ENCODE measurements around the gene PROSER3. TPM values are rescaled to one million over a fixed set of nuclear protein-coding genes. Genes with fewer than 3 reads are reported as not detected.

PROSER3 gene
- total and polyA plus RNA-seq, 2 of the 13 experiments (the other 11 are each of a cell fraction or from before 2014, with no cell fraction given), result 5.1 to 5.7 TPM

- TF ChIP-seq PHB2 (IDR thresholded peaks at IDR 0.05; ENCODE audit: partially characterized antibody), result no peak
- TF ChIP-seq ZFP41 (CRISPR knock-in tag; IDR thresholded peaks at IDR 0.05; ENCODE audit: borderline replicate concordance), result no peak
- peak; percentile 47; the same call in 1 of the 2 replicates for TF ChIP-seq ZBTB25 (CRISPR knock-in tag; IDR thresholded peaks at IDR 0.05)
- no peak for TF ChIP-seq CSRNP2 (CRISPR knock-in tag; conservative IDR thresholded peaks at IDR 0.05; ENCODE audit: low read depth)
- TF ChIP-seq ZNF362 (CRISPR knock-in tag; IDR thresholded peaks at IDR 0.05; ENCODE audit: borderline replicate concordance), result no peak
- TF ChIP-seq CEBPZ (IDR thresholded peaks at IDR 0.05; ENCODE audit: low read length), result no peak
- no peak for TF ChIP-seq RFX3 (CRISPR knock-in tag; IDR thresholded peaks at IDR 0.05)
- TF ChIP-seq NFKBIZ (CRISPR knock-in tag; IDR thresholded peaks at IDR 0.05), result no peak
- no peak for TF ChIP-seq EED (CRISPR knock-in tag; IDR thresholded peaks at IDR 0.05)
- TF ChIP-seq NFIC (IDR thresholded peaks at IDR 0.05; ENCODE audit: low read length), result no peak
- TF ChIP-seq ZZZ3 (CRISPR knock-in tag; IDR thresholded peaks at IDR 0.05; ENCODE audit: borderline replicate concordance), result peak; percentile 55; the same call in 1 of the 2 replicates
- no peak for TF ChIP-seq DMTF1 (CRISPR knock-in tag; IDR thresholded peaks at IDR 0.05)
- peak; percentile 77 for TF ChIP-seq GABPB1 (CRISPR knock-in tag; IDR thresholded peaks at IDR 0.05)
- no peak for TF ChIP-seq ZBTB21 (CRISPR knock-in tag; IDR thresholded peaks at IDR 0.05)
- 0 out of 2 replicates have a peak, but pooled peaks have one; percentile 73 for TF ChIP-seq KLF15 (CRISPR knock-in tag; IDR thresholded peaks at IDR 0.05; ENCODE audit: borderline replicate concordance)
- TF ChIP-seq MTF1 (CRISPR knock-in tag; IDR thresholded peaks at IDR 0.05), result no peak
- TF ChIP-seq SP4 (CRISPR knock-in tag; IDR thresholded peaks at IDR 0.05), result peak; percentile 83
- TF ChIP-seq ZBTB42 (CRISPR knock-in tag; IDR thresholded peaks at IDR 0.05), result 0 out of 2 replicates have a peak, but pooled peaks have one; percentile 28
- TF ChIP-seq TBX2 (CRISPR knock-in tag; IDR thresholded peaks at IDR 0.05; ENCODE audit: borderline replicate concordance), result peak; percentile 43; the same call in 1 of the 2 replicates
- TF ChIP-seq ZNF207 (IDR thresholded peaks at IDR 0.05; ENCODE audit: borderline replicate concordance), result no peak
These were observed 17.4 kb upstream of the PROSER3 start (continued) for GRCh38 chr19:35740423-35741202.

Data from HepG2 (cell line).